ENCODE results near the gene PHC2.

PHC2 gene

GRCh38 chr1:33339413-33339812 lies 91.5 kb downstream of the PHC2 start:
- Histone ChIP-seq H3K36me3 (replicated peaks; ENCODE audit: insufficient read depth, low read length) (no peaks in the 10 kb centered on the region), H3K4me2 (ENCODE audit: low read depth, low read length) (no peak overlapping the region), H3K79me2 (ENCODE audit: low read length) (peaks cover 47% of the 10 kb centered on the region; the same call in 1 of the 2 replicates), H3K4me1 (ENCODE audit: low read length) (no peaks in the 10 kb centered on the region), H3K9me3 (replicated peaks; ENCODE audit: insufficient read depth, low read length) (no peaks in the 10 kb centered on the region), H3F3A (ENCODE audit: insufficient read depth, low read length) (no peaks in the 10 kb centered on the region), H3K9me2 (replicated peaks; ENCODE audit: insufficient read depth, low read length) (no peaks in the 10 kb centered on the region), H3K9ac (ENCODE audit: low read length) (no peak overlapping the region), H3K27me3 (replicated peaks; ENCODE audit: insufficient read depth, low read length) (no peaks in the 10 kb centered on the region), H3K4me3 (ENCODE audit: low read length) (no peak overlapping the region), H2AFZ (ENCODE audit: low read length) (no peak overlapping the region), H3K27ac (ENCODE audit: low read length) (no peak overlapping the region), H4K20me1 (ENCODE audit: insufficient read depth, low read length) (0 out of 2 replicates have a peak, but pooled peaks cover 6% of the 10 kb centered on the region)
- DNase-seq = no peak
- TF ChIP-seq EZH2phosphoT487 (IDR thresholded peaks at IDR 0.05; ENCODE audit: low read length) = no peak
- TF ChIP-seq CTCF (IDR thresholded peaks at IDR 0.05; ENCODE audit: low read length) = no peak
- no peak for TF ChIP-seq EZH2 (optimal IDR thresholded peaks at IDR 0.05; ENCODE audit: low read depth, low read length)

GRCh38 chr1:33338440-33339211 lies 92.3 kb downstream of the PHC2 start:
- DNase-seq = no peak
- H3K4me3 ChIP-seq (ENCODE audit: low read length) = no peak overlapping the region
- no peak overlapping the region for H3K4me2 ChIP-seq (ENCODE audit: low read depth, low read length)
- H3F3A ChIP-seq (ENCODE audit: insufficient read depth, low read length) = no peaks in the 10 kb centered on the region
- peaks cover 46% of the 10 kb centered on the region; the same call in 1 of the 2 replicates for H3K79me2 ChIP-seq (ENCODE audit: low read length)
- no peak for TF ChIP-seq CTCF (IDR thresholded peaks at IDR 0.05; ENCODE audit: low read length)
- TF ChIP-seq EZH2 (optimal IDR thresholded peaks at IDR 0.05; ENCODE audit: low read depth, low read length) = no peak
- no peak for TF ChIP-seq EZH2phosphoT487 (IDR thresholded peaks at IDR 0.05; ENCODE audit: low read length)
- H4K20me1 ChIP-seq (ENCODE audit: insufficient read depth, low read length) = 0 out of 2 replicates have a peak, but pooled peaks cover 6% of the 10 kb centered on the region
- H3K4me1 ChIP-seq (ENCODE audit: low read length) = no peaks in the 10 kb centered on the region
- no peaks in the 10 kb centered on the region for H3K9me3 ChIP-seq (replicated peaks; ENCODE audit: insufficient read depth, low read length)
- H3K9ac ChIP-seq (ENCODE audit: low read length) = no peak overlapping the region
- no peaks in the 10 kb centered on the region for H3K9me2 ChIP-seq (replicated peaks; ENCODE audit: insufficient read depth, low read length)
- H2AFZ ChIP-seq (ENCODE audit: low read length) = no peak overlapping the region
- H3K36me3 ChIP-seq (replicated peaks; ENCODE audit: insufficient read depth, low read length) = no peaks in the 10 kb centered on the region
- H3K27ac ChIP-seq (ENCODE audit: low read length) = no peak overlapping the region
- H3K27me3 ChIP-seq (replicated peaks; ENCODE audit: insufficient read depth, low read length) = no peaks in the 10 kb centered on the region

- Histone ChIP-seq H4K20me1 (ENCODE audit: insufficient read depth, low read length) (0 out of 2 replicates have a peak, but pooled peaks cover 6% of the 10 kb centered on the region), H3K4me3 (ENCODE audit: low read length) (no peak overlapping the region), H3K4me2 (ENCODE audit: low read depth, low read length) (no peak overlapping the region), H3F3A (ENCODE audit: insufficient read depth, low read length) (no peaks in the 10 kb centered on the region), H3K4me1 (ENCODE audit: low read length) (no peaks in the 10 kb centered on the region), H3K9me3 (replicated peaks; ENCODE audit: insufficient read depth, low read length) (no peaks in the 10 kb centered on the region), H3K27ac (ENCODE audit: low read length) (no peak overlapping the region), H3K9ac (ENCODE audit: low read length) (no peak overlapping the region), H3K79me2 (ENCODE audit: low read length) (peaks cover 43% of the 10 kb centered on the region; the same call in 1 of the 2 replicates), H3K36me3 (replicated peaks; ENCODE audit: insufficient read depth, low read length) (no peaks in the 10 kb centered on the region), H3K9me2 (replicated peaks; ENCODE audit: insufficient read depth, low read length) (no peaks in the 10 kb centered on the region), H3K27me3 (replicated peaks; ENCODE audit: insufficient read depth, low read length) (no peaks in the 10 kb centered on the region), H2AFZ (ENCODE audit: low read length) (no peak overlapping the region)
- no peak for TF ChIP-seq EZH2phosphoT487 (IDR thresholded peaks at IDR 0.05; ENCODE audit: low read length)
- TF ChIP-seq CTCF (IDR thresholded peaks at IDR 0.05; ENCODE audit: low read length) = no peak
- TF ChIP-seq EZH2 (optimal IDR thresholded peaks at IDR 0.05; ENCODE audit: low read depth, low read length) = no peak
- DNase-seq = no peak
Observed at GRCh38 chr1:33338048-33338439, 92.9 kb downstream of the PHC2 start.
